OCI-LY1 (cell line): ENCODE results near the gene GPR18.
A peak's percentile ranks its signal among the peaks of the same experiment; 100 is the strongest.

Experiments
- H2AFZ ChIP-seq: fragments of 200-600 bp; sonication (generic), shearing (Covaris generic); 2 replicates; pipeline ENCODE4 v1.6.0; 2014; ENCODE audit warnings: antibody characterized with exemption, mild to moderate bottlenecking, low read length
- H3F3A ChIP-seq: fragments of 200-600 bp; sonication (generic), shearing (Covaris generic); 2 replicates; pipeline ENCODE4 v1.6.0; 2014; ENCODE audit warnings: mild to moderate bottlenecking, antibody characterized with exemption, low read length, moderate library complexity; ENCODE audit not compliant: insufficient read depth
- H3K27ac ChIP-seq: fragments of 200-600 bp; sonication (generic); 2 replicates; pipeline ENCODE4 v1.5.1; 2014; ENCODE audit warnings: low read length, mixed run types, mild to moderate bottlenecking, low read depth; ENCODE audit not compliant: poor library complexity, severe bottlenecking
- H3K27me3 ChIP-seq: fragments of 200-600 bp; sonication (generic); 2 replicates; pipeline ENCODE4 v1.6.0; 2014; ENCODE audit warnings: antibody characterized with exemption, mild to moderate bottlenecking, low read length, moderate library complexity; ENCODE audit not compliant: insufficient read depth
- H3K36me3 ChIP-seq: fragments of 200-600 bp; sonication (generic); 2 replicates; pipeline ENCODE4 v1.6.1; 2014; ENCODE audit warnings: mild to moderate bottlenecking, antibody characterized with exemption, low read length, moderate library complexity, mixed read lengths; ENCODE audit not compliant: insufficient read depth
- H3K4me1 ChIP-seq: fragments of 200-600 bp; sonication (generic); 2 replicates; pipeline ENCODE4 v1.5.1; 2014; ENCODE audit warnings: mild to moderate bottlenecking, low read length, moderate library complexity; ENCODE audit not compliant: insufficient read depth, severe bottlenecking
- H3K4me2 ChIP-seq: fragments of 200-600 bp; sonication (generic), shearing (Covaris generic); 2 replicates; pipeline ENCODE4 v1.6.1; 2014; ENCODE audit warnings: low read length
- H3K4me3 ChIP-seq: fragments of 200-600 bp; sonication (generic); 2 replicates; pipeline ENCODE4 v1.5.1; 2014; ENCODE audit warnings: low read length, low read depth, mild to moderate bottlenecking, mixed read lengths; ENCODE audit not compliant: poor library complexity, severe bottlenecking
- H3K79me2 ChIP-seq: fragments of 200-600 bp; shearing (Covaris generic); 2 replicates; pipeline ENCODE4 v1.6.1; 2016; ENCODE audit warnings: mixed run types, low read length, mixed read lengths; ENCODE audit not compliant: insufficient read depth
- H3K9ac ChIP-seq: fragments of 200-600 bp; sonication (generic), shearing (Covaris generic); 2 replicates; pipeline ENCODE4 v1.6.1; 2014; ENCODE audit warnings: mild to moderate bottlenecking, low read length, mixed read lengths
- H3K9me2 ChIP-seq: fragments of 200-600 bp; sonication (generic), shearing (Covaris generic); 2 replicates; pipeline ENCODE4 v1.6.1; 2014; ENCODE audit warnings: low read depth, mild to moderate bottlenecking, low read length, mixed read lengths
- H3K9me3 ChIP-seq: fragments of 200-600 bp; shearing (Covaris generic); 2 replicates; pipeline ENCODE4 v1.6.1; 2014; ENCODE audit warnings: low read length, mixed read lengths
- H4K20me1 ChIP-seq: fragments of 200-600 bp; sonication (generic), shearing (Covaris generic); 2 replicates; pipeline ENCODE4 v1.6.0; 2016; ENCODE audit warnings: mild to moderate bottlenecking, low read length; ENCODE audit not compliant: insufficient read depth
- EZH2 ChIP-seq: fragments of 200-600 bp; sonication (generic), shearing (Covaris generic); IDR thresholded peaks from 2 replicates; pipeline ENCODE4 v1.8.0; 2017; ENCODE audit warnings: borderline replicate concordance, mixed run types, mild to moderate bottlenecking, antibody characterized with exemption, low read length, moderate library complexity, mixed read lengths
- TF ChIP-seq, protein P1 (sequence below): fragments of 200-600 bp; sonication (generic), shearing (Covaris generic); IDR thresholded peaks from 2 replicates; pipeline ENCODE4 v1.5.1; 2017; ENCODE audit warnings: mild to moderate bottlenecking, antibody characterized with exemption, low read length, moderate library complexity, mixed read lengths

The GPR18 gene

DNA sequence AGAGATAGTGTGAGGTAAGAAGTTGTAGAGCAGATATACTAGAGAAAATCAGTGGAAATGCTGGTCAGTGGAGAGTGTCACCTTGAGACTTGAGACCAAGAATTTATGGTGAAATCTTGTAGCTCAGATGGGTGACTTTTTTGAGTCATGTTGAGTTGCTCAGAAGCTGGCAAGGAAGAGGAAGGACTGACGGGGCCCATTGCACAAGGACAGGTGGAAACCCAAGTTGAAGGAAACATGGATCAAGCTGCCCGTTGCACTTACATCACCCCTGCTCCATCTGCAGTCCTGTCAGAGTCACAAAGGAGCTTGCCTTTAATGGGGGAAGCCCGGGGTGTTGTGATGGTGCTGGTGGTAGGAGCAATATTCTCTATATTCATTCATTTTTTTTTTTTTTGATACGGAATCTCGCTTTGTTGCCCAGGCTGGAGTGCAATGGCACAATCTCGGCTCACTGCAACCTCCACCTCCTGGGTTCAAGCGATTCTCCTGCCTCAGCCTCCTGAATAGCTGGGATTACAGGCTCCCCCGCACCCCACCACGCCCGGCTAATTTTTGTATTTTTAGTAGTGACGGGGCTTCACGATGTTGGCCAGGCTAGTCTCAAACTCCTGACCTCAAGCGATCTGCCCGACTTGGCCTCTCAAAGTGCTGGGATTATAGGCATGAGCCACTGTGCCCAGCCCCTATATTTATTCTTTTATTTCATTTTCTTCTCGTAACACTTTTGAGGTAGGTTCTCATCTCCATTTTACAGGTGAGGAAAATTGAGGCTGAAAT is 30.1 kb downstream of the GPR18 start:
- Histone ChIP-seq H3F3A (no peaks in the 10 kb centered on the region), H3K36me3 (peaks cover 9% of the 10 kb centered on the region), H2AFZ (no peak overlapping the region), H3K9me3 (peaks cover 1% of the 10 kb centered on the region), H3K27ac (peak overlapping the region; percentile 74), H4K20me1 (peaks cover 4% of the 10 kb centered on the region; the same call in 1 of the 2 replicates), H3K79me2 (peaks cover 25% of the 10 kb centered on the region), H3K9ac (no peak overlapping the region), H3K4me3 (peak overlapping the region; percentile 22), H3K27me3 (0 out of 2 replicates have a peak, but pooled peaks cover 4% of the 10 kb centered on the region), H3K9me2 (no peaks in the 10 kb centered on the region), H3K4me1 (peaks cover 80% of the 10 kb centered on the region), H3K4me2 (peak overlapping the region; percentile 65)
- TF ChIP-seq EZH2: no peak
- TF ChIP-seq, protein P1, sequence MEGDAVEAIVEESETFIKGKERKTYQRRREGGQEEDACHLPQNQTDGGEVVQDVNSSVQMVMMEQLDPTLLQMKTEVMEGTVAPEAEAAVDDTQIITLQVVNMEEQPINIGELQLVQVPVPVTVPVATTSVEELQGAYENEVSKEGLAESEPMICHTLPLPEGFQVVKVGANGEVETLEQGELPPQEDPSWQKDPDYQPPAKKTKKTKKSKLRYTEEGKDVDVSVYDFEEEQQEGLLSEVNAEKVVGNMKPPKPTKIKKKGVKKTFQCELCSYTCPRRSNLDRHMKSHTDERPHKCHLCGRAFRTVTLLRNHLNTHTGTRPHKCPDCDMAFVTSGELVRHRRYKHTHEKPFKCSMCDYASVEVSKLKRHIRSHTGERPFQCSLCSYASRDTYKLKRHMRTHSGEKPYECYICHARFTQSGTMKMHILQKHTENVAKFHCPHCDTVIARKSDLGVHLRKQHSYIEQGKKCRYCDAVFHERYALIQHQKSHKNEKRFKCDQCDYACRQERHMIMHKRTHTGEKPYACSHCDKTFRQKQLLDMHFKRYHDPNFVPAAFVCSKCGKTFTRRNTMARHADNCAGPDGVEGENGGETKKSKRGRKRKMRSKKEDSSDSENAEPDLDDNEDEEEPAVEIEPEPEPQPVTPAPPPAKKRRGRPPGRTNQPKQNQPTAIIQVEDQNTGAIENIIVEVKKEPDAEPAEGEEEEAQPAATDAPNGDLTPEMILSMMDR: no peak

DNA sequence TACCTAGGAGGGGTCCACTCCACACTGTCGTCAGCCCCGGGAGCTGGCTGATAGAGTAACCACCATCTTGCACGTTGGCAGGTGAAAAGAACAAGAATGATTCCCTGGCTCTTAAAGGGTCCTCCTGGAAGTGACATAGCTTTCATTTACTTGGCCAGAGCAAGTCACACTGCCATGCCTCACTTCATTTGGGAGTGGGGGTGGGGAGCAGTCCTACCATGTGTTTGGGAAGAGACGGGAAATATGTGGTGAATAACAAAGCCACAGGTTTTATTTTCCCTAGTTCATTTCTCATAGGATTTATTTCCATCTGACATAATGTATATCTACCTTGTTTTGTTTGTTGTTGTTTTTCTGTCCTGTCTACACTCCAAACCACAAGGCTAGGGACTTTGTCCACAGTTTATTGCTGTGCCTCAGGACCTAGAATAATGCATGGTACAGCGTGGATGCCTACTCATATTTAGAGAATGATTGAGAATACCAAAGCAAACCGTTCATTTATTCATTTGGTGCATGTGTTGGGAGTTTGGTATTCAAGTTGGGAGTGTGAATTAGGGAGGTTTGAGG is 30.8 kb downstream of the GPR18 start:
- Histone ChIP-seq H3K79me2 (peaks cover 31% of the 10 kb centered on the region), H3K9ac (no peak overlapping the region), H3K4me2 (peak overlapping the region; percentile 65; the same call in 1 of the 2 replicates), H3F3A (no peaks in the 10 kb centered on the region), H2AFZ (no peak overlapping the region), H3K4me1 (peaks cover 82% of the 10 kb centered on the region), H3K27ac (peak overlapping the region; percentile 74), H3K9me3 (peaks cover 8% of the 10 kb centered on the region), H3K36me3 (peaks cover 16% of the 10 kb centered on the region), H3K27me3 (0 out of 2 replicates have a peak, but pooled peaks cover 4% of the 10 kb centered on the region), H4K20me1 (peaks cover 4% of the 10 kb centered on the region; the same call in 1 of the 2 replicates), H3K4me3 (no peak overlapping the region), H3K9me2 (no peaks in the 10 kb centered on the region)
- TF ChIP-seq, protein P1: no peak
- TF ChIP-seq EZH2: no peak

DNA sequence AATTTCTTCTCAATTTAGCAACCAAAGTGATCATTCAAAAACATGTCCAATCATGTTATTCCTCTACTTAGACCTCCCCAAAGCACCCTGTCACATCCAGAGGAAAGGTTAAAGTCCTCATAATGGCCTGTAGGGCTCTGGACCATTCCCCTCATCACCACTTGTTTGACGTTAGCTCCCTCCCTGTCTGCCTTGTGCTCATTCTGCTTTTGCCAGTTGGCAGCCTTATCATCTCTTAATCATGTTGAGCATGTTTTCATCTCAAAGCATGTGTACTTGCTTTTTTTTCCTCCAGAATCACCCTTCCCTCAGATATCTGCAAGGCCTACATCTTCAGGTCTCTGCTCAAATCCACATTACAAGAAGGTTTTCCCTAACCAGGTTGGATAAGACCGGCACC is 31.7 kb downstream of the GPR18 start:
- H2AFZ ChIP-seq: no peak overlapping the region
- H3K9me2 ChIP-seq: no peaks in the 10 kb centered on the region
- H3F3A ChIP-seq: no peaks in the 10 kb centered on the region
- TF ChIP-seq, protein P1: no peak
- no peak for TF ChIP-seq EZH2
- H3K79me2 ChIP-seq: peaks cover 33% of the 10 kb centered on the region
- H3K4me3 ChIP-seq: no peak overlapping the region
- H3K9me3 ChIP-seq: peaks cover 8% of the 10 kb centered on the region
- H3K4me2 ChIP-seq: no peak overlapping the region
- H3K36me3 ChIP-seq: peaks cover 25% of the 10 kb centered on the region
- peaks cover 75% of the 10 kb centered on the region for H3K4me1 ChIP-seq
- no peak overlapping the region for H3K27ac ChIP-seq
- H3K9ac ChIP-seq: no peak overlapping the region
- peaks cover 4% of the 10 kb centered on the region; the same call in 1 of the 2 replicates for H4K20me1 ChIP-seq
- H3K27me3 ChIP-seq: 0 out of 2 replicates have a peak, but pooled peaks cover 4% of the 10 kb centered on the region
